ENCODE results near the gene TRANK1. TPM values are rescaled to one million over a fixed set of nuclear protein-coding genes. Genes with fewer than 3 reads are reported as not detected.

The TRANK1 gene
- total RNA-seq, 1 donor from 2014 or later = 5.7 TPM

DNA sequence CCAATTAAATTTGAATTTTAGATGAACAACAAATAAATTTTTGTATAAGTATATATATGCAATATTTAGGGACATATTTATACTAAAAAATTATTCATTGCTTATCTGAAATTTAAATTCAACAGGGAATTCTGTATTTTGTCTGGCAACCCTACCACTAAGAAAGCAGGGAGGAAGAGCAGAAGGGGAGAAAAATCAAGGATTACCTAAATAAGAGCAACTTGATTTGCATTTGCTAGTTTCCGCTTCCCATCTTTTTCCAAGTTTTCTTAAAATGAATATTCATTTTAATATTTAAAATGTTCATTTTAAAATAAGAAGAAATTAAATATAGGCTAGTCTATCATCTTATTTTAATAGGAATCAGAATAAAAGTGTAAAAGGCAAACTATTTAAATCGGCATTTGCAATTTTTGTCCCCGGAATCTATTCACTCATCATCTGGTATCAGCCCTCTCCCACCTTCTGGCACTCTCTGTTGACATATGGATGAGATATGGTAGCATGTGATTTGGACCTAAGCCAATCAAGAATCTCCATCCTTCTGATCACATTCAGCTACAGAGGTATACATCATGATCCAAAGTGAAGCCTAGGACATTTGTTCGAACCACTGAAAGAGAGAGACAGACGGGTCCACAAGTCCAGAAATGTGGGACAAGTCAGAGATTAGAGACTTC, 82.6 kb downstream of the TRANK1 start:
- no peaks in the 10 kb centered on the region for H3K27me3 ChIP-seq (ENCODE audit: control insufficient read depth in 3 of 3, insufficient read depth in 3 of 3, low read length in 3 of 3)
- no peaks in the 10 kb centered on the region for H3K9me3 ChIP-seq (ENCODE audit: control insufficient read depth in 3 of 3, low read length in 3 of 3)
- no peak overlapping the region for H3K27ac ChIP-seq (ENCODE audit: low read depth, low read length)
- peaks cover 7 to 20% (median 8%) of the 10 kb centered on the region in 3 donors for H3K36me3 ChIP-seq (ENCODE audit: control insufficient read depth in 3 of 3, insufficient read depth in 3 of 3, low read length in 3 of 3)
- H3K9ac ChIP-seq (ENCODE audit: low read depth in 1 of 3, low read length in 3 of 3) = no peak overlapping the region
- H3K4me3 ChIP-seq (ENCODE audit: low read length in 3 of 3) = no peak overlapping the region
- peaks cover 0 to 3% (median 0%) of the 10 kb centered on the region in 3 donors for H3K4me1 ChIP-seq (ENCODE audit: control insufficient read depth in 3 of 3, insufficient read depth in 3 of 3, low read length in 3 of 3)

DNA sequence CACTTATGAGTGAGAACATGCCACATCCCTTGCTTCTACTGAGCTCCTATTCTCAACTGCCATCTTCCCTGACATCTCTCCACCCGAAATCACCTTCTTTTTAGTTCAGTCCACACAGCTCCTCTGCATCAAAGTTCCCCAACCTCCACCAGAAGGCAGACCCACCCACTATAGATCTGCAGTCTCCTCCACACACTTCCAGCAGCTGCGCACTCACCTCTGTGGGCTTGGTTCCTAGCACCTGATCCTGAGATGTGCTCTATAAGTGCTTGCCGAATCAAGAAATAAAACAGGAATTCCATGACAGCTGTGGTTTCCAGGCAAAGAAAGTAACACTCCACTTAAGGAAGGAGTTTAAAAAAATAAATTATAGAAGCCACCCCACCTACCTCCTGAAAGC, 85.4 kb downstream of the TRANK1 start:
- Histone ChIP-seq H3K9me3 (ENCODE audit: control insufficient read depth in 3 of 3, low read length in 3 of 3) (no peaks in the 10 kb centered on the region), H3K4me1 (ENCODE audit: control insufficient read depth in 3 of 3, insufficient read depth in 3 of 3, low read length in 3 of 3) (no peaks in the 10 kb centered on the region), H3K27me3 (ENCODE audit: control insufficient read depth in 3 of 3, insufficient read depth in 3 of 3, low read length in 3 of 3) (no peaks in the 10 kb centered on the region), H3K9ac (ENCODE audit: low read depth in 1 of 3, low read length in 3 of 3) (no peak overlapping the region), H3K4me3 (ENCODE audit: low read length in 3 of 3) (no peak overlapping the region), H3K27ac (ENCODE audit: low read depth, low read length) (no peak overlapping the region), H3K36me3 (ENCODE audit: control insufficient read depth in 3 of 3, insufficient read depth in 3 of 3, low read length in 3 of 3) (peaks cover 8 to 27% (median 13%) of the 10 kb centered on the region in 3 donors)

DNA sequence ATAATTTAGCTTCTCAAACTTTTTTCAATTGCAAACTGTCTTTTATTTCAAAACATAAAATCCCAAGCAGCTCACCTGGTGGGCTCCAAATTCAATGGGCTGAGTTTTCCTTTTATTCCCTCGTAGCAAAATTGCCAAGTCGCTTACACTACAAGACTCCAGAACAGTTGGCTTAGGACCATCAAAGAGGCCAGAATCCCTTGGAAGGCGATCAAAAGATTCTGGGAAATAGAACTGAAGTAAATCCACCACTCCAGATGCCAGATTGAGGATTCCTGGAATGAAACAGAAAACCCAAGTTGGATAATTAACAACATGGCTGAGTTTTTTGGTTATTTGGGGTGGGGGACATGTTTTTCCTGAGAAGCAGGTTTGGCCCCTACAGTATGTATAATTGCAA, 92.8 kb downstream of the TRANK1 start:
- H3K36me3 ChIP-seq (ENCODE audit: control insufficient read depth in 3 of 3, insufficient read depth in 3 of 3, low read length in 3 of 3) = peaks cover 0 to 14% (median 5%) of the 10 kb centered on the region in 3 donors
- no peak overlapping the region for H3K9ac ChIP-seq (ENCODE audit: low read depth in 1 of 3, low read length in 3 of 3)
- H3K27ac ChIP-seq (ENCODE audit: low read depth, low read length) = no peak overlapping the region
- H3K27me3 ChIP-seq (ENCODE audit: control insufficient read depth in 3 of 3, insufficient read depth in 3 of 3, low read length in 3 of 3) = no peaks in the 10 kb centered on the region
- H3K9me3 ChIP-seq (ENCODE audit: control insufficient read depth in 3 of 3, low read length in 3 of 3) = no peaks in the 10 kb centered on the region
- H3K4me3 ChIP-seq (ENCODE audit: low read length in 3 of 3) = no peak overlapping the region
- no peaks in the 10 kb centered on the region for H3K4me1 ChIP-seq (ENCODE audit: control insufficient read depth in 3 of 3, insufficient read depth in 3 of 3, low read length in 3 of 3)

DNA sequence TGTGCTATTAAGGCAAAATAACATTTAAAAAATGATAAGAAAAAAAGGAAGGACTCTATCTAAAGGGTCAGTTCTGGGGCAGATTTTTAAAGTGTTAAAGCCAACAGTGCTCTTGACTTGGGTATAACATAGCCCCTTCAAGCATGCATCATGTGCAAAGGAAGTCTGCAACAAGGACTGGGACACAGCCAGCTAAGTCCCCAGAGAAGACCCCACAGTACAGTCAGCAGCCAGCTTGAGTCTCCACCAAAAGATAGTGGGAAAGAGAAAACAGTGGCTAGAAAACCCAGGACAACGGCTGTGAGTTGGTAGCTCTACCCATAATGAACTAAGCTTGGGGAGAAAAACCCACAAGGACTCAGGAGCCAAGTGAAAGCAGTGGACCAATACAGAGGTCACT, 94.1 kb downstream of the TRANK1 start:
- H3K9ac ChIP-seq (ENCODE audit: low read depth in 1 of 3, low read length in 3 of 3) = no peak overlapping the region
- H3K4me3 ChIP-seq (ENCODE audit: low read length in 3 of 3) = no peak overlapping the region
- no peaks in the 10 kb centered on the region for H3K9me3 ChIP-seq (ENCODE audit: control insufficient read depth in 3 of 3, low read length in 3 of 3)
- no peaks in the 10 kb centered on the region for H3K27me3 ChIP-seq (ENCODE audit: control insufficient read depth in 3 of 3, insufficient read depth in 3 of 3, low read length in 3 of 3)
- no peak overlapping the region for H3K27ac ChIP-seq (ENCODE audit: low read depth, low read length)
- H3K36me3 ChIP-seq (ENCODE audit: control insufficient read depth in 3 of 3, insufficient read depth in 3 of 3, low read length in 3 of 3) = peaks cover 0 to 16% (median 0%) of the 10 kb centered on the region in 3 donors
- H3K4me1 ChIP-seq (ENCODE audit: control insufficient read depth in 3 of 3, insufficient read depth in 3 of 3, low read length in 3 of 3) = no peaks in the 10 kb centered on the region

DNA sequence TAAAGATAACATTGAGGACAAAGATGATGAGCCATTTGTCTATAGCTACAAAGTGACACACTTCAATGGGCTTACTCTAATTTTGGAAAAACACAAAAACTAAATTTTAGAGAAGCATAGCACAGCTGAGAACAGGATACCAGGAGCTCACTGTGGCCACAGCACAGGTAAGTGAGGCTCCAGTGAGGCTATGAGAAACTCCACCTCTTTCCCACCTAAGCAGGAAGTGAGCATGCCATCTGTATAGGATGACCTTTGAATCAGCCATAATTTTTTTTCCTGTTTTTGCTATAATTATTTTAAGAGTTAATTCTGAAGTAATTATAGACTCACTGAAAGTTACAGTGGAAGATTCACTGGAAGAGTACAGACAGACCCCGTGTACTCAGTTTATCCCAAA, 98.4 kb downstream of the TRANK1 start:
- Histone ChIP-seq H3K4me3 (ENCODE audit: low read length in 3 of 3) (no peak overlapping the region), H3K9me3 (ENCODE audit: control insufficient read depth in 3 of 3, low read length in 3 of 3) (peaks cover 0 to 2% (median 0%) of the 10 kb centered on the region in 3 donors), H3K27ac (ENCODE audit: low read depth, low read length) (no peak overlapping the region), H3K36me3 (ENCODE audit: control insufficient read depth in 3 of 3, insufficient read depth in 3 of 3, low read length in 3 of 3) (peaks cover 3 to 25% (median 6%) of the 10 kb centered on the region in 3 donors), H3K4me1 (ENCODE audit: control insufficient read depth in 3 of 3, insufficient read depth in 3 of 3, low read length in 3 of 3) (no peaks in the 10 kb centered on the region), H3K9ac (ENCODE audit: low read depth in 1 of 3, low read length in 3 of 3) (no peak overlapping the region), H3K27me3 (ENCODE audit: control insufficient read depth in 3 of 3, insufficient read depth in 3 of 3, low read length in 3 of 3) (no peaks in the 10 kb centered on the region)

DNA sequence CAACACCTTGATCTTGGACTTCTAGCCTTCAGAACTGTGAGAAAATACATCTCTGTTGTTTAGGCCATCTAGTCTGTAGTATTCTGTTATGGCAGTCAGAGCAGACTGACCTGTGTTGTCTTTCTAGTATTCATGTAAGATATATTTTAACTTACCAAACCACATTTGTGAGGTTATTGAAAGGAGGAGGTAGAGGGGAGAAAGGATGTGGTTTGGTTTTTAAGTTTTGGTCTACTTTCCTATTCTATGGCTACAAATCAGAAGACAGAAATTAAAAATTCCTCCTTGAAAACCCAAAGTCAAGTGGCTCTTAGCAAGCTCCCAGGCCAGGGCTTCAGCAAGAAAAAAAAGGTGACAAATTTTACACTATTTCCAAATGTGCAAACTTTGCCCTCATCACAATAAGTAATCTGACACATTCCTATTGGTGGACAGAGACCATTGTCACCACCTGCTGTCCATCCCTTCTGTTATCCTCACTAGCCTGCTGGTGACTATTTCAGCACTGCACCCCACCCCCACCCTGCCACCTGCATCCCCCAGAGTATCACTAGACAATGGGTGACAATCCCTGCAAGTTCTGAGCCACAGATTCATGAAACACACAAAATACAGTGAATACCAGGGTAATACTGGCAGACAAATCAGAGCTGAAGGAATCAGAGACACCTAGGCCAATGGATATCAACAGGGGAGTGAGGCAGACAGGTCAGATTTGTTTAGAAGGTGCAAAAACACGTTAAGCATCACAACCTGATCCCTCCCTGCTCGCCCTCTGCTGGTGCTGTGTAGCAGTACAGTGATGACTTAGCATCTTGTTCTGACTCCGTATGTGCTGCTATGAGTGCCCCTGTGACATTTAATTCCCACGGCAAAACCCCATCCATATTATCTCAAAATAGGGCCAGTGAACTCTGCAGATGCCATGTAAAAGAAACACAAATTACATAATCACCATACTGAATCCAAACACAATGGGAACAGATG, 101.5 kb downstream of the TRANK1 start:
- H3K9me3 ChIP-seq (ENCODE audit: control insufficient read depth in 3 of 3, low read length in 3 of 3) = peaks cover 0 to 5% (median 0%) of the 10 kb centered on the region in 3 donors
- H3K4me1 ChIP-seq (ENCODE audit: control insufficient read depth in 3 of 3, insufficient read depth in 3 of 3, low read length in 3 of 3) = no peaks in the 10 kb centered on the region
- H3K9ac ChIP-seq (ENCODE audit: low read depth in 1 of 3, low read length in 3 of 3) = no peak overlapping the region
- H3K4me3 ChIP-seq (ENCODE audit: low read length in 3 of 3) = no peak overlapping the region
- H3K27me3 ChIP-seq (ENCODE audit: control insufficient read depth in 3 of 3, insufficient read depth in 3 of 3, low read length in 3 of 3) = no peaks in the 10 kb centered on the region
- H3K27ac ChIP-seq (ENCODE audit: low read depth, low read length) = no peak overlapping the region
- H3K36me3 ChIP-seq (ENCODE audit: control insufficient read depth in 3 of 3, insufficient read depth in 3 of 3, low read length in 3 of 3) = peaks cover 3 to 37% (median 12%) of the 10 kb centered on the region in 3 donors

DNA sequence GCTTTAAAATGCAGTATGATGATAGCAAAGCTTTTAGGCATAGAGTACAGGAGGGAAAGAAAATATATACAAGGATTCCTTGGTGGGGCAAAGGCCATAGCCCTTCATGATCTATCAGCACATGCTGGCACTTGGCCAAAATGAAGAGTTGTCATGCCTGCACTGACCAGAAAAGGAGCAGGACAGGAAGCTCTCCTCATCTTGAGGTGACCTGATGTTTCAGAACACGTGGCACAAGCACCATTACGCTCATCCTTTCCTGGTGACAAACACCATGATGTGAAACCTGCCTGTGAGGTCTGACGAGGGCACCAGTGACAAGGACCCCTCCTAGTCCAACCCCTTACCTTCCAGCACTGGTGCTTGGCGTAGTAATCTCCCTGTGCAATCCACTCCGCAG, 102.6 kb downstream of the TRANK1 start:
- Histone ChIP-seq H3K36me3 (ENCODE audit: control insufficient read depth in 3 of 3, insufficient read depth in 3 of 3, low read length in 3 of 3) (peaks cover 4 to 43% (median 12%) of the 10 kb centered on the region in 3 donors), H3K4me1 (ENCODE audit: control insufficient read depth in 3 of 3, insufficient read depth in 3 of 3, low read length in 3 of 3) (no peaks in the 10 kb centered on the region), H3K27me3 (ENCODE audit: control insufficient read depth in 3 of 3, insufficient read depth in 3 of 3, low read length in 3 of 3) (no peaks in the 10 kb centered on the region), H3K9me3 (ENCODE audit: control insufficient read depth in 3 of 3, low read length in 3 of 3) (peaks cover 0 to 5% (median 0%) of the 10 kb centered on the region in 3 donors), H3K4me3 (ENCODE audit: low read length in 3 of 3) (no peak overlapping the region), H3K27ac (ENCODE audit: low read depth, low read length) (no peak overlapping the region), H3K9ac (ENCODE audit: low read depth in 1 of 3, low read length in 3 of 3) (no peak overlapping the region)

DNA sequence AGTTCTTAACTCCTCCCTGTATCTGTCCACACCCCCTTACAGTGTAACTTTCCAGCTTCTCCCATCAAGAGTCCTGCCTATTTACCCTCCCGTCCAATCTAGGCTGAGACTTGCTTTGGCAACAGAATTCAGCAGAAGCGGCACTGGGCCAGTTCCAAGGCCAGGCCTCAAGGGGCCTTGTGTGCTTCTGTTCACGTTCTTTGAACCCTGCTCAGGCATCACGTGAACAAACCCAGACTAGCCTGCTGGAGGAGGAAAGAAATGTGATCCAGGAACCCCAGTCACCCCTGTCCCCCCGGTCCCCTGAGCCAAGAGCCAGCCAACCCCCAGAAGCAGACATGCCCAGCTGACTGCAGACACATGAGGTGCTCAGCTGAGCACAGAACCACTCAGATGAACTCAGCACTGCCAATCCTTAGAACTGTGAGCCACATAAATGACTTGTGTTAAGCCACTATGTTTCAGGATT, 104.4 kb downstream of the TRANK1 start:
- peaks cover 0 to 5% (median 0%) of the 10 kb centered on the region in 3 donors for H3K9me3 ChIP-seq (ENCODE audit: control insufficient read depth in 3 of 3, low read length in 3 of 3)
- no peak overlapping the region for H3K9ac ChIP-seq (ENCODE audit: low read depth in 1 of 3, low read length in 3 of 3)
- H3K4me1 ChIP-seq (ENCODE audit: control insufficient read depth in 3 of 3, insufficient read depth in 3 of 3, low read length in 3 of 3) = no peaks in the 10 kb centered on the region
- peaks cover 4 to 41% (median 12%) of the 10 kb centered on the region in 3 donors for H3K36me3 ChIP-seq (ENCODE audit: control insufficient read depth in 3 of 3, insufficient read depth in 3 of 3, low read length in 3 of 3)
- H3K4me3 ChIP-seq (ENCODE audit: low read length in 3 of 3) = no peak overlapping the region
- no peaks in the 10 kb centered on the region for H3K27me3 ChIP-seq (ENCODE audit: control insufficient read depth in 3 of 3, insufficient read depth in 3 of 3, low read length in 3 of 3)
- no peak overlapping the region for H3K27ac ChIP-seq (ENCODE audit: low read depth, low read length)

DNA sequence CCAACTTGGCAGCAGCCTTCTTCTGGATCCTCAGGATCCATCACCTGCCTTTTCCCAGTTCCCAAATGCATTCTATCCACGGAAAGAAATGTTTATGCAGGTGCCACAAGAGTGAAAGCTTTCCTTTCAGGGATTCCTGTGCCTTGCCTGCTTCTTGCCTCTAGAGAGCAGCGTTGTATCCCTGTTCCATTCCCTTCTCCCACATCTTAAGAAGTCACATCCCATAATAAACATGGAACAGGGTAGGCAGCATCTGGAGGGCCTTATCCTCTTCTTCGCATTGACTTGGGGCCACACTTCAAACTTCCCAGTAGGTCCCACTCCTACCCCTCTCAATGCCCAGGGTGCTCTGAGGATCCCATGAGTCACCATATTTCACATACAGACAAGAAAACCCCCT, 107.8 kb downstream of the TRANK1 start:
- Histone ChIP-seq H3K27ac (ENCODE audit: low read depth, low read length) (no peak overlapping the region), H3K36me3 (ENCODE audit: control insufficient read depth in 3 of 3, insufficient read depth in 3 of 3, low read length in 3 of 3) (peaks cover 5 to 40% (median 10%) of the 10 kb centered on the region in 3 donors), H3K9me3 (ENCODE audit: control insufficient read depth in 3 of 3, low read length in 3 of 3) (peaks cover 0 to 5% (median 0%) of the 10 kb centered on the region in 3 donors)

More for the DNA sequence above, 107.8 kb downstream of the TRANK1 start:
- Histone ChIP-seq H3K4me3 (ENCODE audit: low read length in 3 of 3) (no peak overlapping the region), H3K27me3 (ENCODE audit: control insufficient read depth in 3 of 3, insufficient read depth in 3 of 3, low read length in 3 of 3) (no peaks in the 10 kb centered on the region), H3K4me1 (ENCODE audit: control insufficient read depth in 3 of 3, insufficient read depth in 3 of 3, low read length in 3 of 3) (no peaks in the 10 kb centered on the region), H3K9ac (ENCODE audit: low read depth in 1 of 3, low read length in 3 of 3) (no peak overlapping the region)

Measured in skeletal muscle tissue (tissue), 4 donors.